GM23338 (cell line): ENCODE measurements around the gene UBAC2. TPM values are rescaled to one million over a fixed set of nuclear protein-coding genes. Genes with fewer than 3 reads are reported as not detected.

Source experiments
- ATAC-seq: fragments of 200-7000 bp; cut with Tn5 transposase; 3 replicates; pipeline ENCODE4 v1.9.1; 2020
- DNase-seq: peaks from one replicate; pipeline ENCODE4 v3.0.0-alpha.2; 2015; ENCODE audit warnings: low spot score
- H2AFZ ChIP-seq: fragments of 200-600 bp; sonication (generic); 2 replicates; pipeline ENCODE4 v1.8.0; 2016; ENCODE audit warnings: antibody characterized with exemption, mild to moderate bottlenecking, moderate library complexity
- H3F3A ChIP-seq: fragments of 200-600 bp; sonication (generic); replicated peaks from 2 replicates; pipeline ENCODE4 v1.8.0; 2017; ENCODE audit warnings: antibody characterized with exemption, mixed run types, low read depth
- H3K27ac ChIP-seq: fragments of 200-600 bp; sonication (generic); 2 replicates; pipeline ENCODE4 v1.6.1; 2016; ENCODE audit warnings: low read depth
- H3K27me3 ChIP-seq: fragments of 200-600 bp; sonication (generic); 2 replicates; pipeline ENCODE4 v1.8.0; 2016; ENCODE audit warnings: mild to moderate bottlenecking, mixed run types, moderate library complexity; ENCODE audit not compliant: insufficient read depth
- H3K36me3 ChIP-seq: fragments of 200-600 bp; sonication (generic); 2 replicates; pipeline ENCODE4 v1.8.0; 2016; ENCODE audit warnings: mild to moderate bottlenecking; ENCODE audit not compliant: insufficient read depth
- H3K4me1 ChIP-seq: fragments of 200-600 bp; sonication (generic); 2 replicates; pipeline ENCODE4 v1.8.0; 2016; ENCODE audit warnings: mild to moderate bottlenecking, moderate library complexity; ENCODE audit not compliant: insufficient read depth
- H3K4me2 ChIP-seq: fragments of 200-600 bp; sonication (generic); 2 replicates; pipeline ENCODE4 v1.7.1; 2017; ENCODE audit warnings: mixed run types
- H3K4me3 ChIP-seq: fragments of 200-600 bp; sonication (generic); 2 replicates; pipeline ENCODE4 v1.6.1; 2016; ENCODE audit warnings: mixed run types
- H3K79me2 ChIP-seq: fragments of 200-600 bp; sonication (generic); replicated peaks from 2 replicates; pipeline ENCODE4 v1.8.0; 2017; ENCODE audit warnings: mild to moderate bottlenecking; ENCODE audit not compliant: insufficient read depth
- H3K9me2 ChIP-seq: fragments of 200-600 bp; sonication (generic); 2 replicates; pipeline ENCODE4 v1.8.0; 2017; ENCODE audit not compliant: insufficient read depth
- H4K20me1 ChIP-seq: fragments of 200-600 bp; sonication (generic); replicated peaks from 2 replicates; pipeline ENCODE4 v1.8.0; 2017; ENCODE audit warnings: mild to moderate bottlenecking; ENCODE audit not compliant: insufficient read depth
- H3K27ac Mint-ChIP-seq: 2 replicates; pipeline ENCODE4 v1.8.0; 2020; ENCODE audit warnings: inconsistent platforms, mild to moderate bottlenecking, moderate library complexity, mixed read lengths
- H3K27me3 Mint-ChIP-seq: 3 replicates; pipeline ENCODE4 v1.8.0; 2022; ENCODE audit warnings: low read depth, mild to moderate bottlenecking, moderate library complexity, mixed read lengths, inconsistent platforms; ENCODE audit not compliant: insufficient read depth, poor library complexity
- H3K36me3 Mint-ChIP-seq: 3 replicates; pipeline ENCODE4 v1.8.0; 2021; ENCODE audit warnings: low read depth, mild to moderate bottlenecking, inconsistent platforms, moderate library complexity, mixed read lengths
- H3K4me1 Mint-ChIP-seq: 3 replicates; pipeline ENCODE4 v1.8.0; 2020; ENCODE audit warnings: mild to moderate bottlenecking, inconsistent platforms, mixed read lengths
- H3K4me3 Mint-ChIP-seq: 3 replicates; pipeline ENCODE4 v1.8.0; 2021; ENCODE audit warnings: moderate library complexity, mild to moderate bottlenecking, inconsistent platforms, mixed read lengths
- H3K9me3 Mint-ChIP-seq: 3 replicates; pipeline ENCODE4 v1.8.0; 2020; ENCODE audit warnings: moderate library complexity, mild to moderate bottlenecking, inconsistent platforms, mixed read lengths
- CREB1 ChIP-seq: fragments of 250-450 bp; sonication (Bioruptor Pico); IDR thresholded peaks from 2 replicates; pipeline ENCODE4 v1.5.0; 2020; ENCODE audit warnings: low read depth, mild to moderate bottlenecking, moderate library complexity
- ETS1 ChIP-seq: IDR thresholded peaks from 2 replicates; pipeline ENCODE4 v1.6.1; 2016; ENCODE audit warnings: antibody characterized with exemption
- EZH2phosphoT487 ChIP-seq: fragments of 200-600 bp; sonication (generic); IDR thresholded peaks from one replicate; pipeline ENCODE4 v1.8.1; 2018; ENCODE audit warnings: antibody characterized with exemption; ENCODE audit not compliant: unreplicated experiment
- JUNB ChIP-seq: IDR thresholded peaks from one replicate; pipeline ENCODE4 v1.6.1; 2016; ENCODE audit warnings: antibody characterized with exemption; ENCODE audit not compliant: unreplicated experiment
- NANOG ChIP-seq: IDR thresholded peaks from 2 replicates; pipeline ENCODE4 v1.6.1; 2016; ENCODE audit warnings: antibody characterized with exemption, borderline replicate concordance
- POLR2AphosphoS5 ChIP-seq: IDR thresholded peaks from 2 replicates; pipeline ENCODE4 v1.6.1; 2016; ENCODE audit warnings: antibody characterized with exemption, low read depth
- REST ChIP-seq: IDR thresholded peaks from one replicate; pipeline ENCODE4 v1.6.1; 2018; ENCODE audit warnings: antibody characterized with exemption; ENCODE audit not compliant: unreplicated experiment
- STAT1 ChIP-seq: IDR thresholded peaks from one replicate; pipeline ENCODE4 v1.6.1; 2016; ENCODE audit warnings: antibody characterized with exemption; ENCODE audit not compliant: unreplicated experiment
- ZNF114 ChIP-seq: fragments of 250-450 bp; sonication (Bioruptor Pico); IDR thresholded peaks from 2 replicates; pipeline ENCODE4 v1.5.0; 2020; ENCODE audit warnings: mild to moderate bottlenecking, moderate library complexity
- ZNF331 ChIP-seq: fragments of 250-450 bp; sonication (Bioruptor Pico); IDR thresholded peaks from 2 replicates; pipeline ENCODE4 v1.5.0; 2020; ENCODE audit warnings: low read depth, mild to moderate bottlenecking, moderate library complexity
- polyA plus RNA-seq: library from polyadenylated mRNA; unstranded; fragments of >200 nt; fragmentation: Nextera tagmentation; extraction: Ambion mirVana; gene quantifications from 2 replicates; pipeline ENCODE4 v1.2.1, GENCODE V29; 2016
- total RNA-seq: library from RNA; depleted of rRNA; stranded (reverse); fragments of >200 nt; shearing (Covaris generic); gene quantifications from 2 replicates; pipeline ENCODE4 v1.2.3, GENCODE V29; 2014
- TF ChIP-seq, protein P1 (sequence below): fragments of 250-450 bp; sonication (Bioruptor Pico); IDR thresholded peaks from 2 replicates; pipeline ENCODE4 v1.5.0; 2020; ENCODE audit warnings: mild to moderate bottlenecking, moderate library complexity
- TF ChIP-seq, protein P2 (sequence below), 2 experiments: fragments of 200-600 bp in 1 of 2; sonication (generic) in 1 of 2; conservative IDR thresholded peaks; 2 replicates each; pipeline versions ENCODE4 v1.5.1 to v1.6.1; 2016 to 2017; ENCODE audit warnings: antibody characterized with exemption in 2 of 2, low read depth in 2 of 2, mild to moderate bottlenecking in 2 of 2, moderate library complexity in 1 of 2

Gene UBAC2
- total and polyA plus RNA-seq, 2 experiments from 2014 or later: 37.9 to 76.9 TPM

- Histone ChIP-seq H2AFZ (no peak overlapping the region), H4K20me1 (no peaks in the 10 kb centered on the region), H3K27ac (no peak overlapping the region), H3F3A (no peaks in the 10 kb centered on the region), H3K27me3 (no peaks in the 10 kb centered on the region), H3K4me2 (no peak overlapping the region), H3K9me2 (peaks cover 5% of the 10 kb centered on the region; the same call in 1 of the 2 replicates), H3K79me2 (no peaks in the 10 kb centered on the region), H3K4me3 (no peak overlapping the region), H3K4me1 (no peaks in the 10 kb centered on the region), H3K36me3 (no peaks in the 10 kb centered on the region)
- no peak for ATAC-seq
- peaks cover 3% of the 10 kb centered on the region for H3K27me3 Mint-ChIP-seq
- peaks cover 7% of the 10 kb centered on the region; the same call in 2 of the 3 replicates for H3K9me3 Mint-ChIP-seq
- H3K27ac Mint-ChIP-seq: no peak overlapping the region
- H3K36me3 Mint-ChIP-seq: no peaks in the 10 kb centered on the region
- peaks cover under 1% of the 10 kb centered on the region for H3K4me1 Mint-ChIP-seq
- no peak for DNase-seq
- no peak overlapping the region for H3K4me3 Mint-ChIP-seq
- TF ChIP-seq, protein P1, sequence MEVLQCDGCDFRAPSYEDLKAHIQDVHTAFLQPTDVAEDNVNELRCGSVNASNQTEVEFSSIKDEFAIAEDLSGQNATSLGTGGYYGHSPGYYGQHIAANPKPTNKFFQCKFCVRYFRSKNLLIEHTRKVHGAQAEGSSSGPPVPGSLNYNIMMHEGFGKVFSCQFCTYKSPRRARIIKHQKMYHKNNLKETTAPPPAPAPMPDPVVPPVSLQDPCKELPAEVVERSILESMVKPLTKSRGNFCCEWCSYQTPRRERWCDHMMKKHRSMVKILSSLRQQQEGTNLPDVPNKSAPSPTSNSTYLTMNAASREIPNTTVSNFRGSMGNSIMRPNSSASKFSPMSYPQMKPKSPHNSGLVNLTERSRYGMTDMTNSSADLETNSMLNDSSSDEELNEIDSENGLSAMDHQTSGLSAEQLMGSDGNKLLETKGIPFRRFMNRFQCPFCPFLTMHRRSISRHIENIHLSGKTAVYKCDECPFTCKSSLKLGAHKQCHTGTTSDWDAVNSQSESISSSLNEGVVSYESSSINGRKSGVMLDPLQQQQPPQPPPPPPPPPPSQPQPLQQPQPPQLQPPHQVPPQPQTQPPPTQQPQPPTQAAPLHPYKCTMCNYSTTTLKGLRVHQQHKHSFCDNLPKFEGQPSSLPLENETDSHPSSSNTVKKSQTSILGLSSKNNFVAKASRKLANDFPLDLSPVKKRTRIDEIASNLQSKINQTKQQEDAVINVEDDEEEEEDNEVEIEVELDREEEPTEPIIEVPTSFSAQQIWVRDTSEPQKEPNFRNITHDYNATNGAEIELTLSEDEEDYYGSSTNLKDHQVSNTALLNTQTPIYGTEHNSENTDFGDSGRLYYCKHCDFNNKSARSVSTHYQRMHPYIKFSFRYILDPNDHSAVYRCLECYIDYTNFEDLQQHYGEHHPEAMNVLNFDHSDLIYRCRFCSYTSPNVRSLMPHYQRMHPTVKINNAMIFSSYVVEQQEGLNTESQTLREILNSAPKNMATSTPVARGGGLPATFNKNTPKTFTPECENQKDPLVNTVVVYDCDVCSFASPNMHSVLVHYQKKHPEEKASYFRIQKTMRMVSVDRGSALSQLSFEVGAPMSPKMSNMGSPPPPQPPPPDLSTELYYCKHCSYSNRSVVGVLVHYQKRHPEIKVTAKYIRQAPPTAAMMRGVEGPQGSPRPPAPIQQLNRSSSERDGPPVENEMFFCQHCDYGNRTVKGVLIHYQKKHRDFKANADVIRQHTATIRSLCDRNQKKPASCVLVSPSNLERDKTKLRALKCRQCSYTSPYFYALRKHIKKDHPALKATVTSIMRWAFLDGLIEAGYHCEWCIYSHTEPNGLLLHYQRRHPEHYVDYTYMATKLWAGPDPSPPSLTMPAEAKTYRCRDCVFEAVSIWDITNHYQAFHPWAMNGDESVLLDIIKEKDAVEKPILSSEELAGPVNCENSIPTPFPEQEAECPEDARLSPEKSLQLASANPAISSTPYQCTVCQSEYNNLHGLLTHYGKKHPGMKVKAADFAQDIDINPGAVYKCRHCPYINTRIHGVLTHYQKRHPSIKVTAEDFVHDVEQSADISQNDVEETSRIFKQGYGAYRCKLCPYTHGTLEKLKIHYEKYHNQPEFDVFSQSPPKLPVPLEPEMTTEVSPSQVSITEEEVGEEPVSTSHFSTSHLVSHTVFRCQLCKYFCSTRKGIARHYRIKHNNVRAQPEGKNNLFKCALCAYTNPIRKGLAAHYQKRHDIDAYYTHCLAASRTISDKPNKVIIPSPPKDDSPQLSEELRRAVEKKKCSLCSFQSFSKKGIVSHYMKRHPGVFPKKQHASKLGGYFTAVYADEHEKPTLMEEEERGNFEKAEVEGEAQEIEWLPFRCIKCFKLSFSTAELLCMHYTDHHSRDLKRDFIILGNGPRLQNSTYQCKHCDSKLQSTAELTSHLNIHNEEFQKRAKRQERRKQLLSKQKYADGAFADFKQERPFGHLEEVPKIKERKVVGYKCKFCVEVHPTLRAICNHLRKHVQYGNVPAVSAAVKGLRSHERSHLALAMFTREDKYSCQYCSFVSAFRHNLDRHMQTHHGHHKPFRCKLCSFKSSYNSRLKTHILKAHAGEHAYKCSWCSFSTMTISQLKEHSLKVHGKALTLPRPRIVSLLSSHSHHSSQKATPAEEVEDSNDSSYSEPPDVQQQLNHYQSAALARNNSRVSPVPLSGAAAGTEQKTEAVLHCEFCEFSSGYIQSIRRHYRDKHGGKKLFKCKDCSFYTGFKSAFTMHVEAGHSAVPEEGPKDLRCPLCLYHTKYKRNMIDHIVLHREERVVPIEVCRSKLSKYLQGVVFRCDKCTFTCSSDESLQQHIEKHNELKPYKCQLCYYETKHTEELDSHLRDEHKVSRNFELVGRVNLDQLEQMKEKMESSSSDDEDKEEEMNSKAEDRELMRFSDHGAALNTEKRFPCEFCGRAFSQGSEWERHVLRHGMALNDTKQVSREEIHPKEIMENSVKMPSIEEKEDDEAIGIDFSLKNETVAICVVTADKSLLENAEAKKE (CRISPR knock-in tag): no peak
- TF ChIP-seq STAT1: no peak
- TF ChIP-seq ETS1: no peak
- no peak for TF ChIP-seq EZH2phosphoT487
- no peak for TF ChIP-seq CREB1 (CRISPR knock-in tag)
- TF ChIP-seq NANOG: no peak
- TF ChIP-seq, protein P2, sequence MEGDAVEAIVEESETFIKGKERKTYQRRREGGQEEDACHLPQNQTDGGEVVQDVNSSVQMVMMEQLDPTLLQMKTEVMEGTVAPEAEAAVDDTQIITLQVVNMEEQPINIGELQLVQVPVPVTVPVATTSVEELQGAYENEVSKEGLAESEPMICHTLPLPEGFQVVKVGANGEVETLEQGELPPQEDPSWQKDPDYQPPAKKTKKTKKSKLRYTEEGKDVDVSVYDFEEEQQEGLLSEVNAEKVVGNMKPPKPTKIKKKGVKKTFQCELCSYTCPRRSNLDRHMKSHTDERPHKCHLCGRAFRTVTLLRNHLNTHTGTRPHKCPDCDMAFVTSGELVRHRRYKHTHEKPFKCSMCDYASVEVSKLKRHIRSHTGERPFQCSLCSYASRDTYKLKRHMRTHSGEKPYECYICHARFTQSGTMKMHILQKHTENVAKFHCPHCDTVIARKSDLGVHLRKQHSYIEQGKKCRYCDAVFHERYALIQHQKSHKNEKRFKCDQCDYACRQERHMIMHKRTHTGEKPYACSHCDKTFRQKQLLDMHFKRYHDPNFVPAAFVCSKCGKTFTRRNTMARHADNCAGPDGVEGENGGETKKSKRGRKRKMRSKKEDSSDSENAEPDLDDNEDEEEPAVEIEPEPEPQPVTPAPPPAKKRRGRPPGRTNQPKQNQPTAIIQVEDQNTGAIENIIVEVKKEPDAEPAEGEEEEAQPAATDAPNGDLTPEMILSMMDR (conservative IDR thresholded peaks at IDR 0.05; ENCODE audit: low read depth in 2 of 2): no peak
- TF ChIP-seq POLR2AphosphoS5: no peak
- TF ChIP-seq REST: no peak
- no peak for TF ChIP-seq ZNF331 (CRISPR knock-in tag)
- no peak for TF ChIP-seq JUNB
- no peak for TF ChIP-seq ZNF114 (CRISPR knock-in tag)
Measured at GRCh38 chr13:99398916-99399622, 198.4 kb downstream of the UBAC2 start.
